ENCODE measurements around the gene KIF26B.

Gene KIF26B

DNA sequence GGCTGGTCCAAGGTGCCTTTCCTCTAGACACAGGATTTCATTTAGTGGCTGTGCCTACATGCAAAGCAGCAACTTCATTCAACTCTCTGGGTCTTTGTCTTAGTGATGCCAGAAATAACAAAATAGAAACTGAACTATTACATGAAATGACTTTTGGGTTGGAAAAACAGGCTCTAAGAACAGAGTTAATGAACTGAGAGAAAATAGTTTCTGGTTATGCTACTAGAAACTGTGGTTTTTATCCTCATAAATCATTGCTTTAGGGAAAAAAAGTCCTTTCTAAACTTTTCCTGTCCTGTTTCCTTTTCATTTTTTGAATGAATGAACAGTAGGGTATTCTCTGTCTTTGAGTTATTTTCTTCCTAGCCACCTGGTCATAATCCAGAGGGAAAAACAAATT is 424.0 kb downstream of the KIF26B start:
- no peak for DNase-seq (ENCODE audit: low read depth in 2 of 2)
- TF ChIP-seq, protein P1, sequence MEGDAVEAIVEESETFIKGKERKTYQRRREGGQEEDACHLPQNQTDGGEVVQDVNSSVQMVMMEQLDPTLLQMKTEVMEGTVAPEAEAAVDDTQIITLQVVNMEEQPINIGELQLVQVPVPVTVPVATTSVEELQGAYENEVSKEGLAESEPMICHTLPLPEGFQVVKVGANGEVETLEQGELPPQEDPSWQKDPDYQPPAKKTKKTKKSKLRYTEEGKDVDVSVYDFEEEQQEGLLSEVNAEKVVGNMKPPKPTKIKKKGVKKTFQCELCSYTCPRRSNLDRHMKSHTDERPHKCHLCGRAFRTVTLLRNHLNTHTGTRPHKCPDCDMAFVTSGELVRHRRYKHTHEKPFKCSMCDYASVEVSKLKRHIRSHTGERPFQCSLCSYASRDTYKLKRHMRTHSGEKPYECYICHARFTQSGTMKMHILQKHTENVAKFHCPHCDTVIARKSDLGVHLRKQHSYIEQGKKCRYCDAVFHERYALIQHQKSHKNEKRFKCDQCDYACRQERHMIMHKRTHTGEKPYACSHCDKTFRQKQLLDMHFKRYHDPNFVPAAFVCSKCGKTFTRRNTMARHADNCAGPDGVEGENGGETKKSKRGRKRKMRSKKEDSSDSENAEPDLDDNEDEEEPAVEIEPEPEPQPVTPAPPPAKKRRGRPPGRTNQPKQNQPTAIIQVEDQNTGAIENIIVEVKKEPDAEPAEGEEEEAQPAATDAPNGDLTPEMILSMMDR (IDR thresholded peaks at IDR 0.05; ENCODE audit: low read depth, low read length), result no peak
- H3K4me3 ChIP-seq (replicated peaks in 1 of 2; ENCODE audit: low read depth in 2 of 2, low read length in 2 of 2), result no peak overlapping the region

GRCh38 chr1:245579881-245580280 is 425.1 kb downstream of the KIF26B start:
- TF ChIP-seq, protein P1 (IDR thresholded peaks at IDR 0.05; ENCODE audit: low read depth, low read length), result no peak
- no peak overlapping the region for H3K4me3 ChIP-seq (replicated peaks in 1 of 2; ENCODE audit: low read depth in 2 of 2, low read length in 2 of 2)
- no peak for DNase-seq (ENCODE audit: low read depth in 2 of 2)

GRCh38 chr1:245580651-245581050 is 425.9 kb downstream of the KIF26B start:
- TF ChIP-seq, protein P1 (IDR thresholded peaks at IDR 0.05; ENCODE audit: low read depth, low read length), result no peak

DNA sequence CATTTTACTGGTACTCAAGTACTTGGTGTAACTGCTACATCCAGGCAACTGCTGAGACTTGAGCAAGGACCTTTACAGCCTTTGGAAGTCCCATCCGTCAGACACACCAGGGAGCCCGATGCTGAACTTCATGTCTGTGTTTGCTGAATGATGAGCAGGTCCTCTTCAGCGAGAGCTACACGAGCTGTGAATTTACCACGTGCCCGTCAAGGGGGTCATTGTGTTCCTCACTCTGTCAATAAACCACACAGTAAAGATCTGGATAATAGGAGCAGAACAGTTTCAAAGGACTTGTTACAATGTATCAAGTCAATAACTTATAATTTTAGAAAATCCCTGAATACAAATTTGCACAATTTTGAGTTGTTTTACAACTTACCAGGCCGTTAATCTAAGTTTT is 427.2 kb downstream of the KIF26B start:
- TF ChIP-seq, protein P1 (IDR thresholded peaks at IDR 0.05; ENCODE audit: low read depth, low read length), result no peak
- no peak for DNase-seq (ENCODE audit: low read depth in 2 of 2)
- H3K4me3 ChIP-seq (replicated peaks in 1 of 2; ENCODE audit: low read depth in 2 of 2, low read length in 2 of 2), result no peak overlapping the region

More at GRCh38 chr1:245580651-245581050, 425.9 kb downstream of the KIF26B start:
- no peak for DNase-seq (ENCODE audit: low read depth in 2 of 2)
- H3K4me3 ChIP-seq (replicated peaks in 1 of 2; ENCODE audit: low read depth in 2 of 2, low read length in 2 of 2), result no peak overlapping the region

DNA sequence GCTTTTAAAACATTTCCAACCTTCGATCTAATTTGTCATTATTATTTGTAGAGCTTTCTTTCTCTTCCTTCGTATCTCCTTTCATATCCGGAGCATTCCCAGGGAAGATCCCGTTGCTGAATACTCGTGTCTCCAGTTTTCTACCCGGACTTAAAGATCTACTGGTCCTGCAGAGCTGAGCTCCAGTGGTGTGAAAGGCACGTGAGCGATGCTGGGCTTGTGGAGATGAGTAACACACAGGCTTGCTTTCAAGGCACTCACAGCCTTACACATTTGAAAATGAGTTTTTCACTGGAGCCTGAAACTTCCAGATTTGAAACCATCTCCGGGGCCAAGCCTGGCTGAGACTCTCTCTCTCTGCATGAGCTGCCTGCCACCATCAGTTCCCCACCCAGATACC is 428.3 kb downstream of the KIF26B start:
- TF ChIP-seq, protein P1 (IDR thresholded peaks at IDR 0.05; ENCODE audit: low read depth, low read length), result no peak
- DNase-seq (ENCODE audit: low read depth in 2 of 2), result no peak
- H3K4me3 ChIP-seq (replicated peaks in 1 of 2; ENCODE audit: low read depth in 2 of 2, low read length in 2 of 2), result no peak overlapping the region

DNA sequence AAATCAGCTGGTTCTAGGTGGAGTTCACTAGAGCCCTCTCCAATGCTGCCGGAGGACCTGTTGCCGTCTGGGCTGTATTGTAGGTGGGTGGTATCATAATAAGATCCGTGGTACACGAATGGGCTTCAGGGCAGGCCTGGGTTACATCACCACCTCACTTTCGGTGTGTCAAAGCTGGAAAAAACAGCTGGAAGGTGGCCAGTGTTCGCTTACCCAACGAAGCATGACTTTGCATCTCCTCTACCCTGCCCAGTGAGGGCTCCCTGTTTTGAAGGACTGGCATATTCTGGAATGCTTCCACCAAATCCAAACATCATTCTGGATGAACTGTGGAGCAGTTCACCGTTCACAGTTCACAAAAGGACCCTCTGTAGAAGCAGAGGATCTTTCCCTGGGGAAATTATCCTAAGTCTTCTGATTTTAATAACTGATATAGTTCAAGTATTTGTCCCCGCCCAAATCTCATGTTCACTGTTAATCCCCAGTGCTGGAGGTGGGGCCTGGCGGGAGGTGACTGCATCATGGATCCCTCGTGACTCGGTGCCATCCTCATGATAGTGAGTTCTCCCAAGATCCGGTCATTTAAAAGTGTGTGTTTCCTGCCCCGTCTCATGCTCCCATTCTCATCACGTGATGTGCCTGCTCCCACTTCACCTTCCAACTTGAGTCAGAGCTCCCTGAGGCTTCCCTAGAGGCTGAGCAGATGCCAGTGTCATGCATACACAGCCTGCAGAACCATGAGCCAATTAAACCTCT is 429.0 kb downstream of the KIF26B start:
- TF ChIP-seq, protein P1 (IDR thresholded peaks at IDR 0.05; ENCODE audit: low read depth, low read length), result no peak
- H3K4me3 ChIP-seq (replicated peaks in 1 of 2; ENCODE audit: low read depth in 2 of 2, low read length in 2 of 2), result no peak overlapping the region
- DNase-seq (ENCODE audit: low read depth in 2 of 2), result peak; percentile 25 to 44
